NCI-H2171 (cell line): ENCODE measurements around the gene KRTAP5-1.
"Not testable (repeated sequence)": the region's sequence is repeated elsewhere in the genome, so short reads cannot be mapped to it uniquely, and the experiment has no call there.

ENCODE experiments used
- DNase-seq: peaks from one replicate; lab custom pipeline; 2025; lab: John Stamatoyannopoulos, UW

KRTAP5-1 gene

DNA sequence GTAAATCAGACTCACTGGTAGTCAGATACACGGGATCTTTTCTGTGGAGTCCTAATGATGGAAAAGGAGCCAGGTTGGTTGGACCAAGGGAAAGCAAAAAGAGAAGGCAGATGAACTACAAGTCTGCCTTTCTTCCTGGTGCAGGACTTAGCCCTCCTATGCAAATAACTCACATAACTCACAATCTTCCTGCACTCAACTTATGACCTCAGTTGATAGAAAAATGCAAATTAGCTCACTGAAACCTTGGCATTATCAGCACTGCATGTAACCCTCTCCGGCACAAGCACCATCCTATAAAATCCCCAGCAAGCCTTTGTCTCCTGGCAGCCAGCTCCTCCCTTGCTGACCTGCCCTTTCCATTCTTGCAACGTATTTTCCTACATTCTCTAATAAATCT is 16.6 kb upstream of the KRTAP5-1 start:
- DNase-seq: not testable (repeated sequence)

DNA sequence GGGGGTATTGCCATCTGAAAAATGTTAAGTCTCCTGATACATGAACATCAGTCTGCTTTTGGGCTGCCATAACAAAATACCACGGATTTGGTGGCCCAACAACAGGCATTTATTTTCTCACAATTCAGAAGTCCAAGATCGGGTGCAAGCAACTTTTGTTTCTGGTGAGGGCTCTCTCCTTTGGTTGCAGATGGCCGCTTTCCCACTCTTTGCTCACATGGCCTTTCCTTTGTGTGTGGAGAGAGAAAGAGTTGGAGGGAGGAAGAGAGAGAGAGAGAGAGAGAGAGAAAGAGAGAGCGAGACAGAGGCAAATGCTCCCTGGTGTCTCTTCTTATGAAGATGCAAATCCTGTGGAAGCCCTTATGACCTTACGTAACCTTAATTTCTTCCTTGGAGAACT is 15.5 kb upstream of the KRTAP5-1 start:
- DNase-seq: no peak

DNA sequence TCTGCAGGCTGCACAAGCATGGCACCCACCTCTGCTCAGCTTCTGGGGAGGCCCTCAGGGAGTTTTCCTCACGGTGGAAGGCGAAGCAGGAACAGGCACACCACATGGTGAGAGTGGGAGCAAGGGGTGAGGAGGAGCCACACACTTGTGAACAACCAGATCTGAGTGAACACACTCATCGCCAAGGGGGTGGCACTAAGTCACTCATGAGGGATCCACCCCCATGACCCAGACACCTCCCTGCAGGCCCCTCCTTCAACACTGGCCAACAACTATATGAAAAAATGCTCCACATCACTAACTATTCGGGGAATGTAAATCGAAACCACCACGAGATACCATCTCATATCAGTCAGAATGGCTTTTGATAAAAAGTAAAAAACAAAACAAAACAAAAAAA is 13.7 kb upstream of the KRTAP5-1 start:
- no peak for DNase-seq

DNA sequence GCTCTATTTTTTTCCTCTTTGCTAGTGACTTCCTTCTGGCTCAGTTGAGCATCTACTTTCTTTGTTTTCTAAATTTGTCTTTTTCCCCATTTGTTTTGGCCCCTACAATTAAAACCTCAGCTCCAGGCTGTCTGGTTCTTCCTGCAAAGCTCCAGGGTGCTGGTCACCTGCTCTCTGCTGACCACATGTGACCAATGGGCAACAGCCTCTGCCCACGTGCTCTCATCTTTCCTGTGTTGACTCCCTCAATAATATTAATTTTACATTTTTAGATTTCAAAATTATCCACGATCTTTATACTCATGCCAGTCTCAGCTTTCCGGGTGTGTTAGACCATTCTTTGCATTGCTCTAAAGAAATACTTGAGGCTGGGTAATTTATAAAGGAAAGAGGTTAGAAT is 13.3 kb upstream of the KRTAP5-1 start:
- DNase-seq: not testable (repeated sequence)

DNA sequence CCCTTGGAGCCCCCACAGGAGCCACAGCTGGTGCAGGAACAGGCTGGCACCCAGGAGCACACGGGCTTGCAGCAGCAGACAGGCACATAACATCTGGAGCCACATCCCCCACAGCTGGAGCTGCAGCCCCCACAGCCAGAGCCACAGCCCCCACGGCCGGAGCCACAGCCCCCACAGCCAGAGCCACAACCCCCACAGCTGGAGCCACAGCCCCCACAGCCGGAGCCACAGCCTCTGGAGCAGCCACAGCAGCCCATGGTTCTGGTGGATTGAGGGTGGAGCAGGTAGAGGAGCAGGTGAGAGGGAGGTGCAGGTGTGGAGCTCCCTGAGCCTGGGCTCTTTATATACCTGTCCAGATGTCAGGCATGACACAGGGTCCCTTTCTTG is 12.9 kb upstream of the KRTAP5-1 start, which contains the start of gene KRTAP5-2:
KRTAP5-2 (minus strand) TSS at position 301 of the 387 bp plus-strand sequence; CDS start at position 257, 44 bp downstream.
- DNase-seq: no peak

DNA sequence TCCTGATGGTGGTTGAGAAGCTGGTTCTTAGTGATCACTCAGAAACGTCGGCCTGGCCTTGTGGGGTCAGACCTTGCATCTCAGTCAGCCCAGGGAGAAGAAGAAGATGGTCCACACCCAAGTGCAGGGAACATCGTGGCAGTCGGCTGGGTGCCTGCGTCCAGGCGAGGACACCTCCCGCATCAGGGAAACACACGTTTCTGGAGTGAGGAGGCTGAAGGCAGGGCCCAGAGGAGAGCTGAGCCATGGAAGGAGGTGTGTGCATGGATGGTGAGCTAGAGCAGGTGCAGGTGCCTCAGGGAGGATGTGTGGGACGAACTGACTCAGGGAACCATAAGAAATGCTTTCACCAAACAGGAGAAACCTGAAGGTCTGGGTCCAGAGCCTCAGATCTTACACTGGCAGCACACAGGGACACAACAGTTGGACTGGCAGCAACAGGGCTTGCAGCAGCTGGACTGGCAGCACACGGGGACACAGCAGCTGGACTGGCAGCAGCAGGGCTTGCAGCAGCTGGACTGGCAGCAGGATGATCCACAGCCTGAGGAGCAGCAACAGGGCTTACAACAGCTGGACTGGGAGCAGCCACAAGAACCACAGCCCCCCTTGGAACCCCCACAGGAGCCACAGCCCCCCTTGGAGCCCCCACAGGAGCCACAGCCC is 12.4 kb upstream of the KRTAP5-1 start:
- no peak for DNase-seq

DNA sequence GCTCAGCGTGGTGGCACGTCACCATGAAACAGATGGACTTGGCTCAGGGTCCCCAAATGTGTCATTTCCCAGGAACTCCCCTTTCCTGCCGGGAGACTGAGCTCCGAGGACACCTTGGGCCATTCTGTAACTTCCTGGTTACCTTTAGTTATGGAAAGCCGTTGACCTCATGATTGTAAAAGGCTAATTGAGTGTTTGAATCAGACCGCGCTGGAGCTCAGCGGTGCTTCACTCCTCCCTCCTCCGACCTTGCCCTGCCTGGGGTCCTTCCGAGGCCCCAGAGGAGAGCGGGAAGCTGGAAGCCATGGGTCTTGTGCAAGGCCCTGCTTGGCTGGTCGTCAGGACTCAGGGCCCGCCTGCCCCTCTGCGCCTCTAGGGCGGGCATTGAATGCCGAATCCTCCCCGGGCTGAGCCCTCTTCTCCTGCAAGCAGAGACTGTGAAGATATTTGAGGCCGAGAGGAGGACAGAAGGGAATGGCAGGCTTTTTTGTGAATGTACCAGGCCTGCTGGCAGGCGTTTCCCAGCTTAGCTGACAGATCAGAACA is 11.6 kb upstream of the KRTAP5-1 start:
- DNase-seq: not testable (repeated sequence)

DNA sequence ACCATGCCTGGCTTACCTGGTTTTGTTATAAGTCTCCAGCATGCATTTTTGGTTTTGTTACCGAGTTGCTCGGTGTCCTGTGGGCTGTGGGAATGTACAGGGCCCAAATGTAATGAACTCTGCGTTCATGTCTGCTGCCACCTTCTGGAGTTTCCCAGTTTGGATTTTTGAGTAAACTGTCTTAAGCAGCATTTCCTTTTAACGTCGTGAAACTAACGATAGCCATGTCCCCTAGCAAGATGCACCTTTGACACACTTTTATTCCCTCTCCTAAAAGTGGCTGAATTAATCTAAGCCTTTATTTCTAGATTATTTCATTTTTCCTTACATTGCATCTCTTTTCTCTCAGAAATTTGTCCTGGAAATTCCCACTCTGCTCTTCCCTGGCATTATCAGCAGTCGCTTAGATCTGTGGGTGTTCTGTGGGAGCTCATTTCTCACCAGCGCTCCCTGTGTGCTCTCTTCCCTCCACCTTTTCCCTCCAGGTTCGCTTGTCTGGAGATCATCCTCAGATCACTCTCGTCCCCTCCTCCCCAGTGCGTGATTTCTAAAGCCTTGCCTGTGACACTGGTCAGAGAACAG is 11.0 kb upstream of the KRTAP5-1 start:
- not testable (repeated sequence) for DNase-seq

DNA sequence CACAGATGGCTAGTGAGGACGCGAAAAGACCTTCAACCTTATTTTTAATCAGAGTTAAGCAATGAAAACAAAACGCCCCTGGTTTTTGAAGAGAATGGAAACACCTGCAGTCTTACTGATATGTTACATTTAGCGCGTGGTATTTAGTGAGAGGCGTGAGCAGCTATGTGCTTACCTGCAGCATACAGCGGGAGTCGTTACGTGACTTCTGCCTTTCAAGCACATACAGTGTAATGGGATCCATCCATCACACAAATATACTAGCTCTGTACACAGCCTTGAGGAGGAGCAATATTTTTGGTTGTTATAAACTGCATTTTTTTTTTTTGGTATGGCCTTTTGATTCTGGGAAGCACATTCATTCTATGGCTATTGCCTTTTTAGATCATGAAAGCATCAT is 7.5 kb upstream of the KRTAP5-1 start:
- DNase-seq: no peak

DNA sequence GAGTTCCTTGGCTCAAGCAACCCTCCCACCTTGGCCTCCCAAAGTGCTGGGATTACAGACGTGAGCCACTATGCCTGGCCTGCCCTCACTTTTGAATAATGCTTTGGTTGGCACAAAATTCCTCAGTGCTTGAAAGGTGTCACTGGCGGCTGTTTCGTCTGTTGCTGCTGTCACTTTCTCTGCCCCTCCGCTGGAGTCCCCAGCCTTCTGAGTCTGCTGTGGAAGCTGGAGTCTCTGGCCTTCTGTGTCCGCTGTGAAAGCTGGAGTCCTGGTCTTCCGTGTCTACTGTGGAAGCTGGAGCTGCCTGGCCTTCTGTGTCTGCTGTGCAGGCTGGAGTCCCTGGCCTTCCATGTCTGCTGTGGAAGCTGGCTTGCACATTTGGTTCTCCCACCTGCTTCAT is 4.9 kb upstream of the KRTAP5-1 start:
- no peak for DNase-seq

DNA sequence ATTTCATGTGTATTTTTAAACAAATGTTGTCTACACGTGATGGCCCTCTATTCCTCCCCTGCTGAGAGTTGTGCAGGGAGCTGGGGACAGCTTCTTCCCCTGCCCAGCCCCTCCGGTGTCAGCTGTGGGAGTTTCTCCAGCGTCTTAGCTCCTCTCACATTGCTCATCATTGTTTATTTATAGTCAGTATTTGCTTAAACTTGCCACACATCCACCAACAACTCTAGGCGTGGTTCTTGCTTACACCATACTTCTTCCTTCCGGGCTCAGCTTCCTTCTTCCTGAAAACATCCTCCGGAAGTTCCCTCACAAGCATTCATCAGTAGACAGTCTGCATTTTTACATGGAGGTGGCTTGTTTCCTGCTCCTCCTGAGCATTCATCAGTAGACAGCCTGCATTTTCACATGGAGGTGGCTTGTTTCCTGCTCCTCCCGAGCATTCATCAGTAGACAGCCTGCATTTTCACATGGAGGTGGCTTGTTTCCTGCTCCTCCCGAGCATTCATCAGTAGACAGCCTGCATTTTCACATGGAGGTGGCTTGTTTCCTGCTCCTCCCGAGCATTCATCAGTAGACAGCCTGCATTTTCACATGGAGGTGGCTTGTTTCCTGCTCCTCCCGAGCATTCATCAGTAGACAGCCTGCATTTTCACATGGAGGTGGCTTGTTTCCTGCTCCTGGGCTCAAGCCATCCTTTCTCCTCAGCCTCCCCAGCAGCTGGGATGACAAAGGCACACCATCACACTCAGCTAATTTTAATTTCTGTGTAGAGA is 4.3 kb upstream of the KRTAP5-1 start:
- DNase-seq: not testable (repeated sequence)

DNA sequence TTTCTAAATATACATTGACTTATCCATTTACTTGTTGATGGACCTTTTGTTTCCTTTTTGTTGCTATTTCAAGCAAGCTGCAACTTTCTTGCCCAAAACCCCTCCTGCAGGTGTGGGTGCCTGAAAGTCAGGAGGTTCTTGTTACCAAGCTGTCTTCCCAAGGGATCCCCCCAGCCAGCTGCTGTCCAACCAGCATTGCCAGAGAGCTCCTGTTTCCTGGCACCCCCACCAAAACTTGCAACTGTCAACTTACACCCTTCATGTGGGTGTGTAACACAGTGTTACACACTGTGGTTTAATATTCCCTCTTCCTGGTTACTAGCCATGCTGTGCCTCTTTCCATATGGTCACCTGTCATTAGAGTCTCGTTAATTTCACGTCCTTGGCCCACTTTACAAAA is 1.6 kb upstream of the KRTAP5-1 start:
- DNase-seq: peak; percentile 69

DNA sequence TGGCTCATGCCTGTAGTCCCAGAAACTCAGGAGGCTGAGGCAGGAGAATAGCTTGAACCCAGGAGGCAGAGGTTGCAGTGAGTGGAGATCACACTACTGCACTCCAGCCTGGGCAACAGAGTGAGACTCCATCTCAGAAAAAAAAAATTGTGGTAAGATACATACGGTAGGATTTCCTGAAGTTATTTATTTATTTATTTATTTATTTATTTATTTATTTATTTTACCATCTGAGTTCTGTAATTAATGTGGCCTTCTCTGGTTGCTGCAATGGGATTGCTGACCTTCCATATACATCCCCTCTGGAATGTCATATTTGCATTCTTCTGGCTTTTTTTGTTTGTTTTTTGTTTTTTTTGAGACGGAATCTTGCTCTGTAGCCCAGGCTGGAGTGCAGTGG is 2.2 kb downstream of the KRTAP5-1 start:
- DNase-seq: not testable (repeated sequence)

DNA sequence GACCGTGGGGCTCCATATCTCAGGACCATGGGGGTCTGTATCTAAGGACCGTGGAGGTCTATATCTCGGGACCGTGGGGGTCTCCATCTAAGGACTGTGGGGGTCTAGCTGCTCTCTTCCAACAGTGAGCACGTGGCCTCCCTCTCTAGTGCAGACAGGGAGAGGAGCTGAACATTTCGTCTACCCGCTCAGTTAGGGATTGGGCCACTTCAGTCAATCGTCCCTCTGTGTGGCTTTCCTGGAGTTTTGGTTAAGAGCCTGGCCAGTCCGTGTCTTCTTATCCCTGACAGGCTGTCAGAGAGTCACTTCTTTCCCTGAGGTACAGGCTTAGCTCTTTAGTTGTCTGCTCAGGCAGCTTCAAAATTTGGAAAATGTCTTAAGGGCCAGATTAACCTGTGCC is 3.1 kb downstream of the KRTAP5-1 start:
- DNase-seq: no peak

DNA sequence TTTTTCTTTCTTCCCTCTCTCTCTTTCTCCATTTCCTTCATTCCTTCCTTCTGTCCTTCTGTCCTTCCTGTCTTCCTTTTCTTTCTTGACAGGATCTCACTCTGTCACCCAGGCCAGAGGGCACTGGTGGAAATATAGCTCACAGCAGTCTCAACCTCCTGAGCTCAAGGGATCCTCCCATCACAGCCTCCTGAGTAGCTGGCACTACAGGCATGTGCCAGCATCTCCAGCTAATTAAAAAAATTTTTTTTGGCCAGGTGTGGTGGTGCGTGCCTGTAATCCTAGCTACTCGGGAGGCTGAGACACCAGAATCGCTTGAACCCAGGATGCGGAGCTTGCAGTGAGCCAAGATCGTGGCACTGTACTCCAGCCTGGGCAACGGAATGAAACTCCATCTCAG is 8.3 kb downstream of the KRTAP5-1 start:
- no peak for DNase-seq

DNA sequence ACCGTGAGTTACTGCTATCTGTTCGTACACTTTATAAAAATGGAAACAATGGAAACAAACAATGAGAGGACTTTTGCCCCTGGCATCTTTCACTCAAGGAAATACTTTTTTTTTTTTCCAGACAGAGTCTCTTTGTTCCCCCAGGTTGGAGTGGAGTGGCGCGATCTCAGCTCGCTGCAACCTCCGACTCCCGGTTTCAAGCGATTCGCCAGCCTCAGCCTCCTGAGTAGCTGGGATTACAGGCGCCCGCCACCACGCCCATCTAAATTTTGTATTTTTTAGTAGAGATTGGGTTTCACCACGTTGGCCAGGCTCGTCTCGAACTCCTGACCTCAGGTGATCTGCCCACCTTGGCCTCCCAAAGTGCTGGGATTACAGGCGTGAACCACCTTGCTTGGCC is 9.3 kb downstream of the KRTAP5-1 start:
- DNase-seq: not testable (repeated sequence)

DNA sequence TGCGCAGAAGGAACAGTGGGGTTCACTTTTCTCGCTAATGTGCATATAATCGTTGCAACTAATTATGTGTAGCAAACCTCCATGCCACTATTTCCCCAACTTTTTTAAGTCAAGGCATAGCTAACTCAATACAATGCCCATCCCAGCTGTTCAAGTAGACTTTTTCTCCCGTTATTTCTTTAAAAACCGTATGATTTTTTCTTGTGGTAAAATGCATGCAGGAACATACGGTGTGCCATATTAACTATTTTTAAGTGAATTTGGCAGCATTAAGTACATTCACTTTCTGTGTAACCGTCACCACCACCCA is 10.2 kb downstream of the KRTAP5-1 start:
- no peak for DNase-seq

DNA sequence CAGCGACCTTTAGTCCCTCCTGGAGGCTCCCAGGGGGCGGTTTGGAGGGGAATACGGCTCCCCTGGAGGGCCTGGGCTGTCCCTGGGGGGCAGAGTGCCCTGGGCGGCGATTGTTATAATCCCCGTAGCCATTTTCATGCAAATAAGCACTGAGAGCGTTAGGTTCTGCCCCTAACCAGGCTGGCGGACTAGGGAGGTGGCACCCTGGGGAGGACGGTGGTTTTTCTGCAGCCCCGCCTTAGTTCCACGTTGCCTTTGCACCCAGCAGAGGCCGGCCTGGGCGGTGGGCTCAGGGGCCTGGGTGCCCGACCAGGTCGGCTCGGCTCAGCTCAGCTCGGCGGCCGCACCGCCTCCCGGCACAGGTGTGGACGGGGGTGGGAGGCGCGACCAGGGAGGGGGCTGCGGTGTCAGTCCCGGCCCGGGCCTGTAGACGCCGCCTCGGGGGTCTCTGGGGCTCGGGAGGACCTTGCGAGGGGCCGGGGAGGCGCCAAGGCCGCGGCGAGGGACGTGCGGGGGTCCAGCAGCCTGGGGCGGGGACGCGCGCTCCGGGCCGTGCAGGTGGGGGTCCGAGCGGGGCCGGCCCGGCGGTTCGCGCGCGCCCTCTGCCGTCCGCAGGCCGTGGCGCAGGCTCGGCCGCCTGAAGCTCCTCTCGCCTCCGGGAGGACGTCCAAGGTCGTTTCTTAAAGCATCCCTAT is 10.7 kb downstream of the KRTAP5-1 start:
- no peak for DNase-seq

DNA sequence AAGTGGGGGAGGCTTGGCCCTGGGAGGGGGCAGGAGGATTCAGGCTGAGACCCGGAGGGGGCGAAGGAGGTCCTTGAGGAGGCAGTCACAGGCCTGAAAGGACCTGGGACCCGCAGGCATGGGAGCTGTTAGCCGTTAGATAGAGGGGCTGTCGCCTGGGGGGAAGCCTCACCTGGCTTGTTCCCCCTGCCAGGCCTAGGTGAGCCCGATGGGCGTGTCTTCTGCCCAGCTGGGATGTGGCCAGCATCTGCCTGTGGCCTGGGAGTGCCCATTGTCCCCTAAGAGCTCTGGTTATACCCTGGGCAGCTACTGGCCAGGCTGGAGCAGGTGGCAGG is 11.2 kb downstream of the KRTAP5-1 start:
- no peak for DNase-seq

DNA sequence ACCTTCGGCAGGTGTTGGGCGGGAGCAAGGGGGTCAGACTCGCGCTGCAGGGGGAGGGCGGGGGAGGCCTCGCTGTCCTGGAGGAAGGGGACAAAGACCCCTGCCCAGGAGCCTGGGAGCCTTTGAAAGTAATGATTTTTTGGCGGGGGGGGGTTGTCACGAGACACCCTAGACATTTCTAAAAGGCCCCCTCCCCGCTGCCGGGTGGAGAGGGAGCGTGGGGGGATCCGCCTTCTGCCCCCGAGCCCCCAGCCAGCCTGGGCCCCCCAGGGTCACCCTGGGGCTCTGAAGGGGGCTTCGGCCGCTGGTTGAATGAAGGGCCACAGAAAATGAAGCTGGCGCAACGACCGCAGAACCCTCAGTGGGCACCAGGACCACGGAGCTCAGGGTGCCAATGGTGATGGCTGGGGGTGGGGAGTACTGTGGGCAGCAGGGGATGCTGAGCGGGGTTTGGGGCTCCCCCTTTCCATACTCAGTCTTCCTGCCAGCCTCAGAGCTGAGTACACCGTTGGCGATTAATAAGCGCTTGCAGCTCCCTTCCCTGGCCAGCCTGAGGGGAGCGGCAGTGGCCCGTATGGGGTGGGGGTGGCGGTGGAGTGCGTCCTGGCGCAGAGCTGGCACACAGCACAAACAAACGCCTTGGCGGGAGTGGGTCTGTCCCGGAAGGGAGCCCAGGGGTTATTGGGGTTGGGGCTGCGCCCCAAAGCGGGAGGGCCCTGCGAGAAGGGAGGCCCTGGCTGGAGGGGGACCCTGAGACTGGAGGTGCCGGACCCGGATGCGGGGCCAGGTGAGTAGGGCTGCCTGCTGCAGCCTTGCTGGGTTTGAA is 11.8 kb downstream of the KRTAP5-1 start:
- DNase-seq: no peak

DNA sequence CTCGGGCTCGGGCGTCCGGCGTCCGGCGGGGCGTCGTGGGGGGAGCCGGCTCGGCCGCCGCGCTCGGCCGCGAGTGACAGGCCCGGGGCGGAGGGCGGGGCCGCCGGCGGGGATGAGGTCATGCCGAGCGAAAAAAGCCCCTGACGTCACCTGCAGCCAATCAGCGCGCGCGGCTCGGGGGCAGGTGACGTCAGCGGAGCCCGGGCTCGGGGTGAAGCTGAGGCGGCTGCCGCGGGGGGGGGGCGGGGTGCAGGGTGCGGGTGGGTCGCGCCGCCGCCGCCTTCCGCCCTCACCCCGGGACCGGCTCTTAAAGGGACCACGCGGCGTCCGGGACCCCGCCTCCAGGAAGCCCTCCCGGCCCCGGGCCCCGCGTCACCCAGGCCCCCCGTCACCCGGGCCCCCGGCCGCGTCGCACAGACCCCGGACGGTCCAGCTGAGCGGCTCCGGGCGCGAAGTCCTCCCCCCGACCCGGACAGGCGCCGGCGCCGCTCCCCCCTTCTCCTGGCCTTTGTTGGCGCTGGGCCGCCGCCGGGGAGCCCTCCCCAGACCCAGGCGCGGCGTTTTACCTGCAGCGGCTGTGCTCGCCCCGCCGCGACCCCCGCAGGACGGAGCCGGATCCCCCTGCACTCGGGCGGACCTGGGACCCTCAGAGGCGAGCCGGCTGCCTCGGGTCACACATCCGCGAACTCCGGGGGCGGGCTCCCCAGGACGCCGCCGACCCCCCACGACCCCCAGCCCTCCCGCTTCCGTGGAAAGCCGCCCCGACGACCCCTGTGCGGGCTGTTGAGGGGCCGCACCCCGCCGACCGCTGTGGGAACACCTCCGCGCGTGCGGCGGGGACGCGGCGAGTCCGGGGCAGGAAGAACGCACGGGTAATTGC is 12.6 kb downstream of the KRTAP5-1 start, which contains the start of gene DUSP8:
DUSP8 (minus strand) TSS at position 75 of the 880 bp plus-strand sequence. CDS start 6,445 bp downstream, outside the sequence.
- peak; percentile 55 for DNase-seq
